Measurements from ENCODE around the gene PRCD. TPM values are rescaled to one million over a fixed set of nuclear protein-coding genes. Genes with fewer than 3 reads are reported as not detected.

The PRCD gene
- total RNA-seq, 4 donors from 2014 or later = 0.57 to 11.2 (median 2.3) TPM

DNA sequence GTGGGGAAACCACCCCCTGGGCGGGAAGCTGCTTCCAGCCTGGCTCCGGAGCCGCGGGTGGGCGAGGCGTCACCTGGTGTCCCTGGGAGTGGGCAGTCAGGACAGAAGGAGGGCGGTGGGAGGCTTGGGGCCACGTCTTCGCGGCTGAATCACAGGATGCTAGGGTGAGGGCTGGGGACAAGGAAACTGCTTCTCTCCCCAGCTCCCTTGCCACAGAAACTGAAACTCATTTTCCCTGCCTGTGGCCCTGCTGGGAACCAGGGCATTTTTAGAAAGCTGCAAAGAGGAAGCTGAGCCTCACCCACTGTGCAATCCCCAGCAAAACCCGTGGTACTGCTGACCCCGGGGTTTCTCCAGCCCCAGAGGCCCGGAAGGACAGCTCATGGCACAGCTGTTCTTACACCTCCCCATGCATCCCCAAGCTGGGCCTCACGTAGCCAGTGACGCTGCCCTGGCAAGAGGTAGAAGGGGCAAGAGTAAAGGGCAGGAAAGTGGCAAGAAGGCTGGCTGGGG lies 46.8 kb upstream of the PRCD start:
- ATAC-seq = peak; percentile 74
- Histone ChIP-seq H3K36me3 (no peaks in the 10 kb centered on the region), H3K27ac (peak overlapping the region in 3 of 4 donors; percentile 60 to 77 (median 63)), H3K4me1 (peaks cover 0 to 33% (median 10%) of the 10 kb centered on the region in 3 donors), H3K9me3 (no peaks in the 10 kb centered on the region), H3K4me3 (peak overlapping the region in 1 of 2 donors; percentile 14), H3K27me3 (no peaks in the 10 kb centered on the region)
- peak; percentile 32 for TF ChIP-seq POLR2AphosphoS5 (IDR thresholded peaks at IDR 0.05)
- TF ChIP-seq, protein P1, sequence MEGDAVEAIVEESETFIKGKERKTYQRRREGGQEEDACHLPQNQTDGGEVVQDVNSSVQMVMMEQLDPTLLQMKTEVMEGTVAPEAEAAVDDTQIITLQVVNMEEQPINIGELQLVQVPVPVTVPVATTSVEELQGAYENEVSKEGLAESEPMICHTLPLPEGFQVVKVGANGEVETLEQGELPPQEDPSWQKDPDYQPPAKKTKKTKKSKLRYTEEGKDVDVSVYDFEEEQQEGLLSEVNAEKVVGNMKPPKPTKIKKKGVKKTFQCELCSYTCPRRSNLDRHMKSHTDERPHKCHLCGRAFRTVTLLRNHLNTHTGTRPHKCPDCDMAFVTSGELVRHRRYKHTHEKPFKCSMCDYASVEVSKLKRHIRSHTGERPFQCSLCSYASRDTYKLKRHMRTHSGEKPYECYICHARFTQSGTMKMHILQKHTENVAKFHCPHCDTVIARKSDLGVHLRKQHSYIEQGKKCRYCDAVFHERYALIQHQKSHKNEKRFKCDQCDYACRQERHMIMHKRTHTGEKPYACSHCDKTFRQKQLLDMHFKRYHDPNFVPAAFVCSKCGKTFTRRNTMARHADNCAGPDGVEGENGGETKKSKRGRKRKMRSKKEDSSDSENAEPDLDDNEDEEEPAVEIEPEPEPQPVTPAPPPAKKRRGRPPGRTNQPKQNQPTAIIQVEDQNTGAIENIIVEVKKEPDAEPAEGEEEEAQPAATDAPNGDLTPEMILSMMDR (IDR thresholded peaks at IDR 0.05) = no peak
- TF ChIP-seq EP300 (IDR thresholded peaks at IDR 0.05) = no peak
- TF ChIP-seq POLR2A (IDR thresholded peaks at IDR 0.05) = peak in 1 of 2 donors; percentile 14
- 67% methylated on average over 1 of the region's 15 CpGs; no CpG with 5 or more reads in 1 of the 2 donors for WGBS, 2 donors (ENCODE audit: low coverage in 1 of 2)

DNA sequence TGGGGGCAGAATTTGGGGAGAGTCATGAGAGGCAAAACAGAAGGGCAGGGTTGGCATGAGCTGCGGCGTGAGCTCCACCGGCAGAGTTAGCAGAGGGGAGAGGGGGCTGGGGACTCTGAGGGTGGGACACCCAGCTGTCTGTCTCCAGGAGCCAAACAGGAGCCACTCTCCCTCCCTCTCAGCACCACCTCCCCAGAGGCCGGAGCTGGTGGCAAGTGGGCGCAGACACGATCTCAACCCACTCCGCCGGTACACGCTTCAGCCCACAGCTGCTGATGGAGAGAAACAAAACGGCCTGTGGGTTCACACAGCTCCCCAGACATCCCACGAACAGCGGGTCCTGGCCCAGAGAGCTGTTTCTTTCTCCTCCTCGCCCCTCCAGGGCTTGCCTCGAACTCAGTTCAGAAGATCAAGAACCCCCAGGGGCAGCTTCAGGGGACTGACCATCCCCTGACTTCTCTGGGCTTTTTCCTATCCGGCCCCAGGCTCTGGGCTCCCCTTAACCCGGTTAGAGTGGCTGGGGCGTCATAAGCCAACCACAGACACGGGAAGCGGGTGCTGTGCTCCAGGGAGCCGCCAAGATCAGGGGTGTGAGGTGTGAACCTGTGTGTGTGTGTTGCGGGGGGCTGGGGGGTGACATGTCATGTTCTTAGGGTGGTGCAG lies 46.2 kb upstream of the PRCD start:
- Histone ChIP-seq H3K27me3 (no peaks in the 10 kb centered on the region), H3K4me1 (peaks cover 0 to 39% (median 16%) of the 10 kb centered on the region in 3 donors), H3K9me3 (no peaks in the 10 kb centered on the region), H3K4me3 (peak overlapping the region in 1 of 2 donors; percentile 14), H3K36me3 (no peaks in the 10 kb centered on the region), H3K27ac (peak overlapping the region in 3 of 4 donors; percentile 60 to 77 (median 63))
- WGBS, 2 donors (ENCODE audit: low coverage in 1 of 2) = 50 to 52% methylated on average over 2 to 8 of the region's 21 CpGs
- TF ChIP-seq POLR2AphosphoS5 (IDR thresholded peaks at IDR 0.05) (no peak), POLR2A (IDR thresholded peaks at IDR 0.05) (no peak), EP300 (IDR thresholded peaks at IDR 0.05) (no peak)
- TF ChIP-seq, protein P1 (IDR thresholded peaks at IDR 0.05) = no peak
- no peak for ATAC-seq

DNA sequence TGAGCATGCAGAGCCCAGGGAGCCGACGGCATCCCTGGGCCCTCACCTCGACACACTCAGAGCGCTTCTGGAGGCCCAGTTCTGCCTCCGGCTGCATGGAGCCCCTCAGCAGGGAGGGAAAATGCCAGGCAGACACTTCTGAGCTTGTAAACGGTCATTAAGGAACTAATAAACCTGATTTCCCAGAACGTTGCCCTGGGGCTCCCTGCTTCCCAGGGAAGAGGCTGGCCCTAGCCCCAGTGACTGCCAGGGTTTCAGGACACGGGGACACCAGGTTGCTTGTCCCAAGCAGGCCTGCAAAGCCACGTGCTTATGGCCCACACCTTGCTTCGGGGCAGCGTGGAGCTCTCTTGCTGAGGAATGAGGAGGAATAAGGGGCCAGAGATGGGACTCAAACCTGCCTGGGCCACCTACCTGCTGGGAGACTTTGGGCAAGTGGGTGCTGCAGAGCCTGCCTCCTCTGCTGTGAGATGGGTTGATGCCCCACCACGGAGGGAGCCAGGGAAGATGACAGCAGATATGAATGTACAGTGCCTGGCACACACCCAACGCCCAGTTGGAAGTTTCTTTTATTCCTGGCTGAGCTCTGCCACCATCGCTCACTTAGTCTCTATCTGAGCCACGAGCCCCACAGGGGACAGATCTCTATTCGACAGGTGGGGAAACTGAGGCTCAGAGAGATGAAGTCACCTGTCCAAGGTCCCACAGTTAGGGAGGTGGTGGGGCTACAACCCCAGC lies 44.0 kb upstream of the PRCD start:
- WGBS, 2 donors (ENCODE audit: low coverage in 1 of 2) = 89% methylated on average over 8 of the region's 16 CpGs; no CpG with 5 or more reads in 1 of the 2 donors
- Histone ChIP-seq H3K36me3 (no peaks in the 10 kb centered on the region), H3K27me3 (no peaks in the 10 kb centered on the region), H3K27ac (no peak overlapping the region), H3K4me1 (peaks cover 0 to 61% (median 26%) of the 10 kb centered on the region in 3 donors), H3K9me3 (no peaks in the 10 kb centered on the region), H3K4me3 (no peak overlapping the region)
- TF ChIP-seq EP300 (IDR thresholded peaks at IDR 0.05) = no peak
- TF ChIP-seq POLR2A (IDR thresholded peaks at IDR 0.05) = no peak
- TF ChIP-seq, protein P1 (IDR thresholded peaks at IDR 0.05) = no peak
- no peak for TF ChIP-seq POLR2AphosphoS5 (IDR thresholded peaks at IDR 0.05)
- ATAC-seq = no peak

DNA sequence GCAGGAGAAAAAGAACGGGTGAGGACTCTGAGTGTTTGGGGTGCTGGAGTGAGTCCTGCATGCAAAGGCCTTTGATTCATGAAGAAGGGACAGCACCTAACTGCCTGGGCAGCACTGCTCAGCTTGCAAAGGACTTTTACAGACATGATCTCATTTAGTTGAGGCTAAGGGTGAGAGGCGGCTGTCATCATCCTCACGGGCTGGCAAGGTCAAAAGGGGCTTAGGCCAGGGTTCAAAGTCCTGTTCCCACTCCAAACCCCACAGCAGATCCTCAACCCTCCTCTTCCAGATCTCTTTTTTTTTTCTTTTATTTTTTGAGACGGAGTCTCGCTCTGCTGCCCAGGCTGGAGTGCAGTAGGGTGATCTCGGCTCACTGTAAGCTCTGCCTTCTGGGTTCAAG lies 43.4 kb upstream of the PRCD start:
- 84% methylated on average over 6 of the region's 6 CpGs; no CpG with 5 or more reads in 1 of the 2 donors for WGBS, 2 donors (ENCODE audit: low coverage in 1 of 2)
- ATAC-seq = no peak
- TF ChIP-seq EP300 (IDR thresholded peaks at IDR 0.05) = no peak
- TF ChIP-seq, protein P1 (IDR thresholded peaks at IDR 0.05) = no peak
- no peak for TF ChIP-seq POLR2AphosphoS5 (IDR thresholded peaks at IDR 0.05)
- no peak for TF ChIP-seq POLR2A (IDR thresholded peaks at IDR 0.05)
- no peaks in the 10 kb centered on the region for H3K27me3 ChIP-seq
- H3K4me1 ChIP-seq = peaks cover 0 to 67% (median 26%) of the 10 kb centered on the region in 3 donors
- no peaks in the 10 kb centered on the region for H3K36me3 ChIP-seq
- no peaks in the 10 kb centered on the region for H3K9me3 ChIP-seq
- H3K4me3 ChIP-seq = no peak overlapping the region
- no peak overlapping the region for H3K27ac ChIP-seq
